HG03175 (cell line): ENCODE data around the gene ZFP69.

Source experiments
- ATAC-seq: cut with Tn5 transposase; IDR thresholded peaks from one replicate; pipeline ENCODE4 v1.9.1; 2021; ENCODE audit warnings: mild to moderate bottlenecking, moderate library complexity; ENCODE audit not compliant: unreplicated experiment

ZFP69 gene

GRCh38 chr1:40508375-40509341, 31.6 kb downstream of the ZFP69 start, which contains the start of gene EXO5:
EXO5 (plus strand) TSS chr1:40508767; CDS start chr1:40514545, 5,778 bp downstream.
- peak; percentile 87 for ATAC-seq

- no peak for ATAC-seq
Measured at GRCh38 chr1:40519517-40519916, 42.4 kb downstream of the ZFP69 start.

- ATAC-seq = peak; percentile 7
Measured at GRCh38 chr1:40530735-40531380, 53.8 kb downstream of the ZFP69 start.

- peak; percentile 92 for ATAC-seq
Measured at GRCh38 chr1:40531381-40532061, 54.4 kb downstream of the ZFP69 start, which contains the start of gene ZNF684. ZNF684 (plus strand) TSS chr1:40531637; CDS start chr1:40533167, 1,530 bp downstream.

GRCh38 chr1:40532062-40532389, 54.9 kb downstream of the ZFP69 start:
- ATAC-seq = no peak

- no peak for ATAC-seq
Measured at GRCh38 chr1:40532844-40533424, 55.8 kb downstream of the ZFP69 start.

- ATAC-seq = no peak
Measured at GRCh38 chr1:40534589-40534988, 57.5 kb downstream of the ZFP69 start.

- no peak for ATAC-seq
Measured at GRCh38 chr1:40535732-40536131, 58.6 kb downstream of the ZFP69 start.

- no peak for ATAC-seq
Measured at GRCh38 chr1:40539338-40539737, 62.2 kb downstream of the ZFP69 start.
